ENCODE results near the gene WBP2.

- TF ChIP-seq POLR2AphosphoS5 (IDR thresholded peaks at IDR 0.05; ENCODE audit: low read depth, low read length): no peak
- no peak for TF ChIP-seq TAF1 (IDR thresholded peaks at IDR 0.05; ENCODE audit: borderline replicate concordance, insufficient read depth, low read length)
- no peak for TF ChIP-seq REST (IDR thresholded peaks at IDR 0.05; ENCODE audit: insufficient read depth in 1 of 2, low read depth in 2 of 2, low read length in 2 of 2)
Measured at GRCh38 chr17:75838410-75838809, 16.7 kb downstream of the WBP2 start.
